Pancreas (tissue), 10 donors: ENCODE results near the gene PTPRQ. TPM values are rescaled to one million over a fixed set of nuclear protein-coding genes. Genes with fewer than 3 reads are reported as not detected.

ENCODE experiments used
- ATAC-seq, 4 donors: fragments of 200-7000 bp; cut with Tn5 transposase; one replicate each; pipeline versions ENCODE4 v1.8.0 to v1.9.1; 2020; ENCODE audit warnings: mild to moderate bottlenecking in 4 of 4, moderate library complexity in 4 of 4
- DNase-seq, 6 donors: peaks; one replicate each; pipeline ENCODE4 v3.0.0-alpha.2; 2020
- FAIRE-seq: peaks from 2 replicates; lab custom pipeline; 2012; peaks lifted over from hg19 to GRCh38; lab: Jason Lieb, UNC
- H3K27ac ChIP-seq, 4 donors: fragments of 200-600 bp; sonication (generic); 1 replicate in 3 of 4; 2 replicates in 1 of 4; pipeline versions ENCODE4 v1.5.0 to v1.8.0; 2020
- H3K27me3 ChIP-seq, 4 donors: fragments of 200-600 bp; one replicate each; pipeline ENCODE4 v1.8.0; 2021
- H3K36me3 ChIP-seq, 3 donors: fragments of 200-600 bp; sonication (generic) in 1 of 3; one replicate each; pipeline versions ENCODE4 v1.5.0 to v1.8.0; 2020 to 2021
- H3K4me1 ChIP-seq, 3 donors: fragments of 200-600 bp; one replicate each; pipeline ENCODE4 v1.8.0; 2021
- H3K4me3 ChIP-seq, 4 donors: fragments of 200-600 bp; sonication (generic) in 2 of 4; one replicate each; pipeline versions ENCODE4 v1.5.0 to v1.8.0; 2020 to 2021
- H3K9me3 ChIP-seq, 4 donors: fragments of 200-600 bp; one replicate each; pipeline ENCODE4 v1.8.0; 2021
- WGBS, 2 donors: extraction: QIAGEN DNeasy Blood & Tissue Kit; methylation state at CpG; one replicate each; pipeline ENCODE4 v1.1.7; 2013; 5-methylcytosine and 5-hydroxymethylcytosine counted together
- intact Hi-C, 3 donors: fragments of 100-400 bp; cut with DNase I; formaldehyde crosslinking; loops; one replicate each; pipeline versions ENCODE4 v1.11.1 to v1.14.2; 2022
- polyA plus RNA-seq, 2 donors: library from polyadenylated mRNA; stranded (reverse); fragments of 200-250 nt; gene quantifications; one replicate each; pipeline ENCODE4 v1.2.3, GENCODE V29; 2013
- total RNA-seq, 6 donors: library from RNA; stranded (reverse); fragmentation: NEBNext Ultra II Directional in 4 of 6; extraction: Animal tissue kit (Norgen Biotek cat#: 25700) in 4 of 6; gene quantifications; one replicate each; pipeline versions ENCODE4 v1.2.1 to v1.2.4, GENCODE V29; 2021 to 2023
- TF ChIP-seq, protein P1 (sequence below), 4 donors: fragments of 200-600 bp; sonication (generic) in 3 of 4; IDR thresholded peaks; one replicate each; pipeline versions ENCODE4 v1.5.0 to v1.8.0; 2021; ENCODE audit warnings: antibody characterized with exemption in 4 of 4
- donor health status: healthy with polysubstance abuse.
- donor health status: DM: no; HTN: no; CAD: no; lungs with moderate emphysema.
- donor health status: DM: no; HTN: no; CAD: no.
- donor health status: control.
- donor health status: control.
- donor health status: Bipolar disorder and iron deficiency.
- donor health status: DM: yes; HTN: yes; CAD: no.
- donor health status: DM: no; HTN: no; CAD: no.
- donor health status: DM: no; HTN: no; CAD: no.
- donor health status: DM: yes; HTN: yes; CAD: no.

PTPRQ gene
- total and polyA plus RNA-seq, 8 donors: 0.09 to 0.91 (median 0.43) TPM

GRCh38 chr12:80512781-80513180 lies 68.7 kb downstream of the PTPRQ start:
- WGBS, 2 donors: 24 to 34% methylated on average over 11 of the region's 11 CpGs
- FAIRE-seq (no peak), DNase-seq (peak in 2 of 6 donors; percentile 19 to 31), ATAC-seq (no peak)
- H3K4me3 ChIP-seq: no peak overlapping the region
- no peaks in the 10 kb centered on the region for H3K9me3 ChIP-seq
- intact Hi-C loops: no loop called here
- H3K27ac ChIP-seq: no peak overlapping the region
- no peaks in the 10 kb centered on the region for H3K27me3 ChIP-seq
- H3K36me3 ChIP-seq: no peaks in the 10 kb centered on the region
- TF ChIP-seq, protein P1, sequence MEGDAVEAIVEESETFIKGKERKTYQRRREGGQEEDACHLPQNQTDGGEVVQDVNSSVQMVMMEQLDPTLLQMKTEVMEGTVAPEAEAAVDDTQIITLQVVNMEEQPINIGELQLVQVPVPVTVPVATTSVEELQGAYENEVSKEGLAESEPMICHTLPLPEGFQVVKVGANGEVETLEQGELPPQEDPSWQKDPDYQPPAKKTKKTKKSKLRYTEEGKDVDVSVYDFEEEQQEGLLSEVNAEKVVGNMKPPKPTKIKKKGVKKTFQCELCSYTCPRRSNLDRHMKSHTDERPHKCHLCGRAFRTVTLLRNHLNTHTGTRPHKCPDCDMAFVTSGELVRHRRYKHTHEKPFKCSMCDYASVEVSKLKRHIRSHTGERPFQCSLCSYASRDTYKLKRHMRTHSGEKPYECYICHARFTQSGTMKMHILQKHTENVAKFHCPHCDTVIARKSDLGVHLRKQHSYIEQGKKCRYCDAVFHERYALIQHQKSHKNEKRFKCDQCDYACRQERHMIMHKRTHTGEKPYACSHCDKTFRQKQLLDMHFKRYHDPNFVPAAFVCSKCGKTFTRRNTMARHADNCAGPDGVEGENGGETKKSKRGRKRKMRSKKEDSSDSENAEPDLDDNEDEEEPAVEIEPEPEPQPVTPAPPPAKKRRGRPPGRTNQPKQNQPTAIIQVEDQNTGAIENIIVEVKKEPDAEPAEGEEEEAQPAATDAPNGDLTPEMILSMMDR (IDR thresholded peaks at IDR 0.05): no peak
- no peaks in the 10 kb centered on the region for H3K4me1 ChIP-seq

- H3K36me3 ChIP-seq: no peaks in the 10 kb centered on the region
Observed at GRCh38 chr12:80513211-80513610, 69.2 kb downstream of the PTPRQ start.

DNA sequence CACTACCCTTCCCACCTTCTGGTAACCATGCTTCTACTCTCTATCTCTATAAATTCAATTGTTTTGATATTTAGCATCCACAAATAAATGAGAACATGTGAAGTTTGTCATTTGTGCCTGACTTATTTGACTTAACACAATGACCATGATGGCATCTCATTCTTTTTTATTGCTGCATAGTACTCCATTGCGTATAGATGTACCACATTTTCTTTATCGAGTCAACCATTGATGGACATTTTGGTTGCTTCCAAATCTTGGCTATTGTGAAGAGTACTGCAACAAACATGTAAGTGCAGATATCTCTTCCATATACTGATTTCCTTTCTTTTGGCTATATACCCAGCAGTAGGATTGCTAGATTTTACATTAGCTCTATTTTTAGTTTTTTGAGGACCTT lies 73.6 kb downstream of the PTPRQ start:
- H3K9me3 ChIP-seq: no peaks in the 10 kb centered on the region
- no peak overlapping the region for H3K27ac ChIP-seq
- DNase-seq: no peak
- FAIRE-seq: no peak
- H3K27me3 ChIP-seq: no peaks in the 10 kb centered on the region
- no peaks in the 10 kb centered on the region for H3K36me3 ChIP-seq
- TF ChIP-seq, protein P1 (IDR thresholded peaks at IDR 0.05): no peak
- 82 to 93% methylated on average over 2 of the region's 2 CpGs for WGBS, 2 donors
- intact Hi-C loops: no loop called here
- ATAC-seq: no peak
- no peak overlapping the region for H3K4me3 ChIP-seq
- H3K4me1 ChIP-seq: no peaks in the 10 kb centered on the region

More at GRCh38 chr12:80513211-80513610, 69.2 kb downstream of the PTPRQ start:
- no peak for ATAC-seq
- H3K27me3 ChIP-seq: no peaks in the 10 kb centered on the region
- no peaks in the 10 kb centered on the region for H3K9me3 ChIP-seq
- H3K4me3 ChIP-seq: no peak overlapping the region
- DNase-seq: peak in 4 of 6 donors; percentile 5 to 40 (median 15)
- TF ChIP-seq, protein P1 (IDR thresholded peaks at IDR 0.05): no peak
- no peaks in the 10 kb centered on the region for H3K4me1 ChIP-seq
- FAIRE-seq: no peak
- intact Hi-C loops: no loop called here
- no peak overlapping the region for H3K27ac ChIP-seq
- WGBS, 2 donors: 20 to 37% methylated on average over 18 of the region's 18 CpGs

- no peaks in the 10 kb centered on the region for H3K36me3 ChIP-seq
- H3K4me1 ChIP-seq: no peaks in the 10 kb centered on the region
- no peak overlapping the region for H3K4me3 ChIP-seq
- FAIRE-seq (no peak), ATAC-seq (no peak), DNase-seq (no peak)
- TF ChIP-seq, protein P1 (IDR thresholded peaks at IDR 0.05): no peak
- intact Hi-C loops: no loop called here
- H3K9me3 ChIP-seq: no peaks in the 10 kb centered on the region
- no peak overlapping the region for H3K27ac ChIP-seq
- no peaks in the 10 kb centered on the region for H3K27me3 ChIP-seq
Observed at GRCh38 chr12:80531646-80532045, 87.6 kb downstream of the PTPRQ start.

DNA sequence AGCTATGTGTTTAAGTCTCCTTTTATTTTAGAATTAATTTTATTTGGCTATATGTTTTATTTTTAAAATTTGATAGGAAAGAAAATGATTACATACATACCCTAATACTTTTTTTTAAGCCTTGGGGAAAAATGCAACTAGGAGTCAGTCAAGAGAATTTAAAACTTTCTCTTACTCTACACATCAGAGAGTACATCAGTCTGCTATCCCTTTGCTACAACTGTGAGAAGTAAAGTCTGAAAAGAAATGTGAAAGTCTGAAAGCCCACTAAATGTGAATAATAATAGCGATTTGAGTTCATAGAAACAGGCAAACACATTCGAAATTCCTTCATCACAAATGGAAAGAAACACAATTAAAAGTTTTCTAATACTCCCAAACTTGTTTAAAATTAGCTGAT lies 95.0 kb downstream of the PTPRQ start:
- DNase-seq: no peak
- no peak for FAIRE-seq
- WGBS, 2 donors: 18 to 32% methylated on average over 2 of the region's 2 CpGs
- Histone ChIP-seq H3K4me3 (no peak overlapping the region), H3K27ac (no peak overlapping the region), H3K36me3 (no peaks in the 10 kb centered on the region), H3K4me1 (no peaks in the 10 kb centered on the region), H3K9me3 (no peaks in the 10 kb centered on the region), H3K27me3 (no peaks in the 10 kb centered on the region)
- ATAC-seq: no peak
- intact Hi-C loops: no loop called here
- TF ChIP-seq, protein P1 (IDR thresholded peaks at IDR 0.05): no peak
